ENCODE results near the gene PMS1. TPM values are rescaled to one million over a fixed set of nuclear protein-coding genes. Genes with fewer than 3 reads are reported as not detected.

PMS1 gene
- total and polyA plus RNA-seq, 4 donors: 6.8 to 40.3 (median 18.4) TPM

DNA sequence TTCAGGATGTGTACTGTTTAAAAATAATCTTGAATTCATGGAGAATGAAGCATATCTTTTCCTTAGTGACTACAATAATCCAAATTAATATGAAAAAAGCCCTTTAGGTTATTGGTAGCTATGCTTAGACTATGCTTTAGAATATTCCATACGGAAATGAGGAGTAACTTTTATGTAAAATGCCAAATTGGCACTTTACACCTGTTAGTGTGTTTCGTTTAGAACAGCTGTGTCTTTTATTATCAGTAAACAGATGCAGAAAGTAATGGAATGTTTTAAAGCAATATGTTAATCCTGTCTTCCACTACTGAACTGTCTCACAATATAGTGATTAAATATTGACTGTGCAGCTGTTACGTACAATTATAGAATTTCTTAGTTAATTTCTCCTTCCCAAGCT is 129.6 kb downstream of the PMS1 start:
- DNase-seq: no peak
- 66 to 80% methylated on average over 3 of the region's 3 CpGs for WGBS, 2 donors

DNA sequence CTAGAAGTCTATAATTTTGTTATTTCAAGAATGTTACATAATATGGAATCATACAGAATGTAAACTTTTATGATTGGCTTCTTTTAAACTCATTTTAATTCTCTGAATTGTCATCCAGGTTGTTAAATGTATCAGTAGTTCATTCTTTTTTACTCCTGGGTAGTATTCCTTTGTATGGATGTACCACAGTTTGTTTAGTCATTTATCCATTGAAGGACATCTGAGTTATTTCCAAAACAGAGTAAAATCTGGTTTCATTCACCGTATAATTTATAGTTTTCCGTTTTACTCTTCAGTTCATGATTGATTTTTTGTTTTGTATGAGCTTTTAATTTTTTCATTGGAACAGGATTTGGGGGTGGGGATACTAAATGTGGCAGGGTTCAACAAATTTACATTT is 132.4 kb downstream of the PMS1 start:
- Histone ChIP-seq H3K27me3 (ENCODE audit: control insufficient read depth in 3 of 3, insufficient read depth in 3 of 3, low read length in 2 of 3) (no peaks in the 10 kb centered on the region), H3K4me1 (ENCODE audit: control insufficient read depth in 5 of 5, insufficient read depth in 5 of 5, low read length in 5 of 5) (peaks cover 0 to 3% (median 0%) of the 10 kb centered on the region in 5 donors), H3K36me3 (ENCODE audit: control insufficient read depth in 4 of 4, insufficient read depth in 4 of 4, low read length in 4 of 4) (no peaks in the 10 kb centered on the region), H3K27ac (ENCODE audit: low read depth in 1 of 2, low read length in 1 of 2) (no peak overlapping the region), H3K9me3 (ENCODE audit: control insufficient read depth in 4 of 4, insufficient read depth in 3 of 4, low read length in 3 of 4) (no peaks in the 10 kb centered on the region), H3K9ac (ENCODE audit: insufficient read depth in 1 of 2, low read length in 2 of 2) (no peak overlapping the region), H3K4me3 (no peak overlapping the region)
- 91 to 97% methylated on average over 2 of the region's 2 CpGs for WGBS, 2 donors
- DNase-seq (no peak), ATAC-seq (ENCODE audit: insufficient read depth, low FRiP score) (no peak)
- TF ChIP-seq, protein P1, sequence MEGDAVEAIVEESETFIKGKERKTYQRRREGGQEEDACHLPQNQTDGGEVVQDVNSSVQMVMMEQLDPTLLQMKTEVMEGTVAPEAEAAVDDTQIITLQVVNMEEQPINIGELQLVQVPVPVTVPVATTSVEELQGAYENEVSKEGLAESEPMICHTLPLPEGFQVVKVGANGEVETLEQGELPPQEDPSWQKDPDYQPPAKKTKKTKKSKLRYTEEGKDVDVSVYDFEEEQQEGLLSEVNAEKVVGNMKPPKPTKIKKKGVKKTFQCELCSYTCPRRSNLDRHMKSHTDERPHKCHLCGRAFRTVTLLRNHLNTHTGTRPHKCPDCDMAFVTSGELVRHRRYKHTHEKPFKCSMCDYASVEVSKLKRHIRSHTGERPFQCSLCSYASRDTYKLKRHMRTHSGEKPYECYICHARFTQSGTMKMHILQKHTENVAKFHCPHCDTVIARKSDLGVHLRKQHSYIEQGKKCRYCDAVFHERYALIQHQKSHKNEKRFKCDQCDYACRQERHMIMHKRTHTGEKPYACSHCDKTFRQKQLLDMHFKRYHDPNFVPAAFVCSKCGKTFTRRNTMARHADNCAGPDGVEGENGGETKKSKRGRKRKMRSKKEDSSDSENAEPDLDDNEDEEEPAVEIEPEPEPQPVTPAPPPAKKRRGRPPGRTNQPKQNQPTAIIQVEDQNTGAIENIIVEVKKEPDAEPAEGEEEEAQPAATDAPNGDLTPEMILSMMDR (IDR thresholded peaks at IDR 0.05; ENCODE audit: control extremely low read depth, extremely low read depth): no peak

More for the DNA sequence above, 129.6 kb downstream of the PMS1 start:
- Histone ChIP-seq H3K9me3 (ENCODE audit: control insufficient read depth in 4 of 4, insufficient read depth in 3 of 4, low read length in 3 of 4) (no peaks in the 10 kb centered on the region), H3K27ac (ENCODE audit: low read depth in 1 of 2, low read length in 1 of 2) (no peak overlapping the region), H3K27me3 (ENCODE audit: control insufficient read depth in 3 of 3, insufficient read depth in 3 of 3, low read length in 2 of 3) (no peaks in the 10 kb centered on the region), H3K4me1 (ENCODE audit: control insufficient read depth in 5 of 5, insufficient read depth in 5 of 5, low read length in 5 of 5) (peaks cover 0 to 3% (median 0%) of the 10 kb centered on the region in 5 donors), H3K36me3 (ENCODE audit: control insufficient read depth in 4 of 4, insufficient read depth in 4 of 4, low read length in 4 of 4) (no peaks in the 10 kb centered on the region), H3K9ac (ENCODE audit: insufficient read depth in 1 of 2, low read length in 2 of 2) (no peak overlapping the region), H3K4me3 (no peak overlapping the region)
- TF ChIP-seq, protein P1 (IDR thresholded peaks at IDR 0.05; ENCODE audit: control extremely low read depth, extremely low read depth): no peak
- no peak for ATAC-seq (ENCODE audit: insufficient read depth, low FRiP score)

Other genes starting within 250 kb of the PMS1 start
- 100 to 1,000 TPM in 1 of 2 donors, 10 to 100 TPM in 1; 94.2 to 553 TPM for gene SLC40A1, start 203.7 kb upstream of the PMS1 start, total RNA-seq
- gene SLC40A1, start 203.7 kb upstream of the PMS1 start, polyA plus RNA-seq: 10 to 100 TPM; 50.2 to 57.4 TPM
- gene ASNSD1, start 123.0 kb upstream of the PMS1 start, total RNA-seq: 10 to 100 TPM; 28.0 to 55.8 TPM
- gene ASNSD1, start 123.0 kb upstream of the PMS1 start, polyA plus RNA-seq: 10 to 100 TPM; 28.7 to 31.4 TPM
- 10 to 100 TPM in 1 of 2 donors, 1 to 10 TPM in 1; 8.0 to 39.2 TPM for gene ANKAR, start 109.8 kb upstream of the PMS1 start, total RNA-seq
- gene ANKAR, start 109.8 kb upstream of the PMS1 start, polyA plus RNA-seq: 1 to 10 TPM in 1 of 2 donors, under 1 TPM in 1; 0.95 to 4.0 TPM
- gene OSGEPL1, start 21.7 kb upstream of the PMS1 start, total RNA-seq: 10 to 100 TPM in 1 of 2 donors, 1 to 10 TPM in 1; 8.0 to 14.8 TPM
- gene OSGEPL1, start 21.7 kb upstream of the PMS1 start, polyA plus RNA-seq: 1 to 10 TPM; 3.3 to 4.8 TPM
- gene ORMDL1, start 111 bp upstream of the PMS1 start, total RNA-seq: 100 to 1,000 TPM in 1 of 2 donors, 10 to 100 TPM in 1; 42.6 to 118 TPM
- 100 to 1,000 TPM in 1 of 2 donors, 10 to 100 TPM in 1; 47.2 to 167 TPM for gene ORMDL1, start 111 bp upstream of the PMS1 start, polyA plus RNA-seq